NOMO-1 (cell line): ENCODE results near the gene EMD.

Source experiments
- DNase-seq, 2 experiments: peaks; one replicate each; lab custom pipeline; 2025; ENCODE audit not compliant: unreplicated experiment in 2 of 2; lab: John Stamatoyannopoulos, UW

Gene EMD

DNA sequence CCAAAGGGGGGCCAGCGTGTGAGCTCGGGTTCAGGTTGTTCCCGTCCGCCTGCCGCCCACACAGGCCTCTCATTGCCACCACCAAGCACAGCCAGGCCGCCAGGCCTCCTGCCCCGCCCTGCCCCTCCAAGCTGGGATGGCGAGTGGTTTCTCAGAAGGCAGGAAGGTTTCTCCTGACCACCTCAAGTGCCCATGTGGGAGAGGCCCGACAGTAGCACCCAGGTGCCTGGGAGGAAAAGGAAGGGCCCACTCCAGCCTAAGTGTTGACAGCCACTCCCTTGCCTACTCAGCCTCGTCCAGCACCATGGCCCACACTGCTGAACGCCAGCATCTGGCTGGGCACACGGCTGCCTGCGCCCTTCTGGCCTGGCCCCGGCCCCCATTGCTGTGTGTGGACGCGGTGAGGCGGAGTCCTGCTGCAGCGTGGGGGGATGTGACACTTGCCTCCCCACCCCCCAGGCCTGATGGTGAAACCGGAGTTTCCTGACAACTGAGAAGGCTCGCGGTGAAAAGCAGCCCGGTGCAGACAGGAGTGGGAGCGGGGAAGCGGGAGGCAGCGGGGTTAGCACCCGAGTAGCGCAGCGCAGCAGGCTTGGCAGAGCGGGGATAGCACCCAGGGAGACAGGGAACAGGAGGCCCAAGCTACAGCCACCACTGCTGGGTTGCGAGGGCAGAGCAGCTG is 23.9 kb upstream of the EMD start:
- no peak for DNase-seq

DNA sequence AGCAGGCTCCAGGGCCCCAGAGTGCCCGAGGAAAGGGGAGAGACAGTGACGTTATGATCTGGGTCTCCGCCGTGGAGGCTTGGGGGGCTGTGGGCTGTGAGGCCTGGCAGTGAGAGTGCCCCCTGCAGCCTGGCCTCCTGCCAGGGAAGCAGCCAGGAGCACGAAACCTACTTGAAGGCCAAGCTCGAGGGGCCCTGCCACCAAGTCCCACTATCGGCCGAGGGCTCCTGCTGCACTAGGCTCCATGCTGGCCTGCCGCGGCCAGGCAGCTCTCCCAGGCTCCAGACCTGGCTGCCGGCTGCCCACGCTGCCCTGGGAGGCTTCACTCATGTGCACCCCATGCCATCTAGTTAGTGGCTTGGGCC is 23.3 kb upstream of the EMD start:
- no peak for DNase-seq

DNA sequence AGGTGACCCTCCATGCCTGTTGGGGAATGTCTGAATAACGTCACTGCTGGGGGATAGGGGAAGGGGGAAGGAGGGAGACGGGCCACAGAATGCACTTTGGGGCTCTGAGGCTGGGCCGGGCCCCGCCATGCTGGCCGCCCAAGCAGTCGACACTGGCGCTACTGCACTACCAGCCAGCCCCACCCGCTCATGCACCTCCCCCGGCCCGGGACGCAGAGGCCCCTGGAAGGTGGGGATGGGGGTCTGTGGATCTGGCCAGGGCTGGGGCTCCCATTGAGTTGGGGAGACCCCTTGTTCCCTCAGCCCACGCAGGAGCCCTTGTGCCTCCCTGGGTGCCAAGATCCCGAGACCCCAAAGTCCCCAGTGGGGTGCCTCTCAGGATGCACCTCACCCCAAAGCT is 22.5 kb upstream of the EMD start:
- DNase-seq: no peak

DNA sequence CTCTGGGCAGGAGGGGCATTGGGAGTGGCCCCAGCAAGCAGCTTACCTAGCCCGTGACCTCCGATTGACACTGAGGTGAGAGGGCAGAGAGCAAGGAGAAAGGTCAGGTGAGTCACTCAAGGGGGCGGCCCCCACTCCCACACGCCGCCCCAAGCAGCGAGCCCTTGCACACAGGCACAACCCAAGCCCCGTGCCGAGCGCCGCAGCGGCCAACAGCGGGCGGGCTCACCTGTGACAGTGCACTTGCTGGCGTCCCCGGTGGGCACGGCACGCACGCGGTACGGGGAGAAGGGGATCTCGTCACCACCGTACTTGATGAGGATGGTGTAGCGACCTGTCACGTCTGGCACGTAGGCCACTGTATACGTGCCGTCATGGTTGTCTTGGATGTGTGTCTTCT is 21.9 kb upstream of the EMD start:
- DNase-seq: no peak

DNA sequence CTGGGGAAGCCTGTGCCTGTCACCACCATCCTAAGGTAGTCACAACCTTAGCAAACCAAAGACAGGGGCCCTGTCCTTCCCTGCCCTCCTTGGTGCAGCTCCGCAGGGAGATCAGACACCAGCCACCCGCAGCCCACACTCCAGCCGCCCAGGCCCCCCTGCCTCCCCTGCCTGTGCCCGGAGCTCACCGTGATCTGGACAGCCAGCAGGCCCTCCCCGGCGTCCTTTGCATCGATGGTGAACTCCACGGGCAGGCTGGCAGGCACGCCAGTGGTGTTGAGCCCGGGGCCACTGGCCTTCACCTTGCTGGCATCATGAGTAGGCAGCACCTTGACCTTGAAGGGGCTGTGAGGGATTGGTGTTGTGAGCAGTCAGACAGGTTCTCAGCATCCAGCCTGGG is 21.1 kb upstream of the EMD start:
- DNase-seq: no peak

DNA sequence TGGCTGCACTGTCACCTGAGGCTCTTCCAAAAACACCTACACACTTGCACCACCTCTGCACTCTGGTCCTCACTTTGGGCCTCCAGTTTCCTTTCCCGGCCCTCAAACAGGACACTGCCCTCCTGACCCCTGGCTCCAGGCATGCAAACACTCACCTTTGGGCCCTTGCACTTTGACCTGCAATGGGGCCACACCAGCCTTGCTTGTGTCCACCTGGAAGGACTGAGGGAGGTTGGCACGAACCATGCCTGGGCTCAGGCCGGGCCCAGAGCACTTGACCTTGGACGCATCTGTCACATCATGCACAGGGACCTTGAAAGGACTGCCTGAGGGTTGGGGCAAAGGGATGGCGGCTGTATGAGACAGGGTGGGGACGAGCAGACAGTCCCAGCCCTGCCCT is 20.3 kb upstream of the EMD start:
- no peak for DNase-seq

DNA sequence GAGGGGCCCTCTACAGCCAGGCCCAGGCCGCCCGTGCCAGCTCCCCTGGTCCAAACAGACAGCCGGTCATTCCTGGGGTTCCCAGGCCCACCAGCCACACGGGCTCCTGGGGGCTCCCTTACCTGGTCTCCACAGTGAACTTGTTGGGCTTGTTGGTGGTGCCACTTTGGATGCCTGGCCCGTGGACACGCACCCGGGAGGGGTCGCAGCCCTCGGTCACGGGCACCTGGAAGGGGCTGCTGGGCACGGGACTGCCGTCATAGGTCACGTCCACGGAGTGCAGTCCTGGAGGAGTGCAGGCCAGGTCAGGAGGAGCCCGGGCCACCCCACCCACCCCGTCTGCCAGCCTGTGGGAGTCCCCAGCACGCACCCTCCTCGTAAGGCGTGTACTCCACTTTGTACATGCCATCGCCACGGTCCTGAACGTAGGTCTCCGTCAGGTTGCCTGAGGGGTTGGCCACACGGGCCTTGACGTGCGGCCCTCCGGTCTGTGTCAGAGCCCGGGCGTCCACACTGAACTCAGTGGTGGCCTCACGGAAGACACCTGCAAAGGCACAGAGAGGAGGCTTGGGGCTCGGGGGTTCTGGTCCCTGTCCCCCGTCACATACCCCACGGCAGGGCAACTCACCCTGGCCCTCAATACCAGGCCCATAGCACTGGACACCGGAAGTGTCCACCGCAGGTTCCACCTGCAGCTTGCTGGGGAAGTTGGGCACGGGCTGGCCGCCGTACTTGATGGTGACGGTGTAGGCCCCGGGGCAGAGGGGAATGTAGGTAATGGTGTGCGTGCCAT is 19.5 kb upstream of the EMD start:
- no peak for DNase-seq

DNA sequence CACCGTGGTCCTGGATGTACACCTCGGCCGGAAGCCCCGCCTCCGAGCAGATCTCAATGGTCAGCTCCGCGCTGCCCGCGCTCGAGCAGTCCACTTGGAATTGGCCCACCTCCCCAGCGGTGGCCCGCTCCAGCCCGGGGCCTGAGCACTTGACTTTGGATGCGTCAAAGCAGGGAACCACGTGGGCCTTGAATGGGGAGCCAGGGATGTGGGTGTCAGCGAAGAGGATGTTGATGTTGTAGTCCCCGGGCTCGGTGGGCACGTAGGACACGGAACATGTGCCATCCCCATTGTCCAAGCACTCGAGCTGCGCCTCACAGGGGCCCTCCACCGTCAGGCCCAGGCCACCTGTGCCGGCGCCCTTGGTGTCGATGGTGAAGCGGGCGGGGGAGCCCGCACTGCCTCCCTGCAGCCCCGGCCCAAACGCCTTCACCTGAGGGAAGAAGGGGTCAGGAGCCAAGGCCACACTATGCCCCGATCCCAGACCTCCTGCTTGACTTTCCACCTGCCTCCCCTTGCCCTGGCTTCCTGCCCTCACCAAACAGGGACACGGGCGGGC is 18.9 kb upstream of the EMD start:
- no peak for DNase-seq

DNA sequence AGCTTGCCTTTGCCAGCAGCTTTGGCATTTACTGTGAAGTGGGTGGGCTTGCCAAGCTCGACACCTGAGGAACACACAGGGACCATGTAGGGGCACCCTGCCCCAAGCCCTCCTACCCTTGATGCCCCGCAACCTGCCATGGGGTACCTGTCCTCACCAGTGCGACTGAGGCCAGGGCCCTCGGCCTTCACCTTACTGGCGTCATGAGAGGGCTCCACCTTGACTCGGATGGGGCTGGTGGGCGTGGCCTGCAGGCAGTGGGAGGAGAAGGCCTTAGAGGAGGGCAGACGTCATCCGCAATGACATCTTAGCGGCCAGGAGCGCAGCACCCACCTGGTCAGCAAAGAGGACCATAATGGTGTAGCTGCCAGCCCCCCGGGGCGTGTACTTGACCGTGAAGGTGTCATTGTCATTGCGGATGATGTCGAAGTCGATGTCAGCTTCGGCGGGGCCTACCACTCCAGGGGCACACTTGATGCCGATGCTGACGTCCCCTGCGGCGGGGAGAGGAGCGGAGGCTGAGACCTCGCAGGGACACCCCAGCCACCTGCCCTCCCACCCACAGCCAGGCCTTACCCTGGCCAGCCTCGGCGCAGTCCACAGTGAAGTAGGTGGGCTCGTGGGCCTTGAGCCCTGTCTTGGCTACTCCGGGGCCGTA is 16.9 kb upstream of the EMD start:
- no peak for DNase-seq

DNA sequence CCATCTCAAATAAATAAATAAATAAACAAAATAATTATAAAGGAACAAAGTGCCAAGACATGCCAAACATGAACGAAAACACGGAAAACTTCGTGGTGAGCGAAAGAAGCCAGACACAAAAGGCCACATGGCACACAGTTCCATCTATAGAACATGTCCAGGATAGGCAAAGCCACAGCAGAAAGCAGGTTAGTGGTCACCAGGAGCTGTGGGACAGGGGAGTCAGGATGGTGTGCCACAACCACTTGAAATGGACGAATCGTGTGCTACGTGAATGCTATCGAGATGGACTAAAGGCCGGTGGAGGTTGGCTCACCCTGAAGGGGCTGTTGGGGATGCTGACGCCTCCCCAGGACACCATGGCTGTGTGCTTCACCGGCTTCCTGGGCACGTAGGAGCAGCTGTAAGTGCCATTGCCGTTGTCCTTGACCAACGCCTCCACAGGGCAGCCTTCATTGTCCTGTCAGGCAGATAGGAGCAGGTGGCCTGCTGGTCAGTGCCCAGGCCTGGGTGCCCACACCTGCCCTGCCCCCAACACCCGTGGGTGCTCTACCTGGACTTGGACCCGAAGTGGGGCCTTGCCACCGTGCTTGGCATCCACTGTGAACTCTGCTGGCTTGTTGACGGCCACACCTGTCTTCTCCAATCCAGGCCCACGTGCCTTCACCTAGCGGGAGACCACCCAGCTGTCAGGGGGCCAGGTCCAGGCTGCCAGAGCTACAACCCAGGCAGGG is 15.2 kb upstream of the EMD start:
- no peak for DNase-seq

DNA sequence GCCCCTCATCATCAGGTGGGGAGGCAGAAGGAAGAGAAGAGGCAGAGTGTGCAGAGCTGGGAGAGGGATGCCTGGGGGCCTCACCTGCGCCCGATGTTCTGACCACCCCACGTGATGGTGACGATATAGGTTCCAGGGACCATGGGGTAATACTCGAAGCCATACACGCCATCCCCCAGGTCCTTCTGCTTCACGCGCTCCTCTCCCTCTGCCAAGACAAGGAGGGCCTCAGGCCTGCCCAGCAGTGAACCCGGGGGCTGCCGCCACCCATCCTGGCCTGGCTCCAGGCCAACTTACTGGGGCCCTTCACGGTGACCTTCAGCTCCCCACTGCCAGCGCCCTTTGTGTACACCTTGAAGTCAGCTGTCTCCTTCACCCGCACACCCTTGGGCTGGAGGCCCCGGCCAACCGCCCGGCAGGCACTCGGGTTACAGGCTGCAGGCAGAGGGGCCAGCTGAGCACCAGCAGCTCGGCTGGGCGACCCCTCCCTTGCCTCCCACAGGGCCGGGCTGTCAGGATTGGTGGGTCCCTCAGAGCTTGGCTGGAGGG is 14.0 kb upstream of the EMD start:
- DNase-seq: no peak

DNA sequence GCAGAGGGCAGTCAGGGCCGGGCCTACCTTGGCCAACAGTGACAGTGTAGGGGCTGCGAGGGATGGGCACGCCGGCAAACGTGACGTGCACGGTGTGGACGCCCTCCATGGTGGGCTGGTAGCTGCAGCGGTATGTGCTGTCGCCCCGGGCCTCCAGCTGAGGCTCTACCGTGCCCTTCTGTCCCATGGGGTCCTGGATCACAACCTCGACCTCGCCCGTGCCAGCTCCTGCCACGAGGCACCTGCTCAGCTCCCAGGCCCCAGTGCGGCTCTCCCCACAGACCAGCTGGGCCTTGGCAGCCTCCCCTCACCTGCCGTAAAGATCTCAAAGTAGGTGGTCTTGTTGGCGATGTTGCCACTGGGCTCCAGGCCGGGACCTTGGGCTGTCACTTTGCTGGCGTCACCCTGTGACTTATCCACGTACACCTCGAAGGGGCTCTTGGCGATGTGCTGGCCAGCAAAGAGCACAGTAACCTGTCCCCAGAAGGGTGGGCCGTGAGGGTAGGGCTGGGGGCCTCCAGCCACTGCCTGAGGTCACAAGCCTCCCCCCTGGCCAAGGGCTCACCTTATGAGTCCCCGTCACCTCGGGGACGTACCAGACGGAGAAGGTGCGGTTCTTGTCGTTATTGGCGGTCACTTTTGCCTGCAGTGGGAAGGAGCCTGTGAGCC is 13.0 kb upstream of the EMD start:
- no peak for DNase-seq

DNA sequence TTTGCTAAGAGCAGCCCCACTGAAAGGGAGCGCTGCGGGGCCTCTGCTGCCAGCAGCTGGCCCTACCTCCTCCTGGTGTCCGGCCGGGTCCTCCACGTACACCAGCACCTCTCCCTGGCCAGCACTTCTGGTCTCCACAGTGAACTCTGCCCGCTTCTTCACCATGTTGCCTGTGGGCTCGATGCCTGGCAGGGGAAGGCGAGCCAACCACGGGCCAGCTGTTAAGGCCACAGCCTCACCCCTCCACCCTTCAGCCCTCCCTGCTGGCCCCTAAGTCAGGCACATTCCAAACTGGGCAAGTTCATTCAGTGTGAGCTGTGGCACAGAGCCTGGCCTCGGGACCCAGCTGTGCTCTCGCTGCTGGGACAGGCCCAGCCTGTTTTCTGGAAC is 12.4 kb upstream of the EMD start:
- DNase-seq: no peak

DNA sequence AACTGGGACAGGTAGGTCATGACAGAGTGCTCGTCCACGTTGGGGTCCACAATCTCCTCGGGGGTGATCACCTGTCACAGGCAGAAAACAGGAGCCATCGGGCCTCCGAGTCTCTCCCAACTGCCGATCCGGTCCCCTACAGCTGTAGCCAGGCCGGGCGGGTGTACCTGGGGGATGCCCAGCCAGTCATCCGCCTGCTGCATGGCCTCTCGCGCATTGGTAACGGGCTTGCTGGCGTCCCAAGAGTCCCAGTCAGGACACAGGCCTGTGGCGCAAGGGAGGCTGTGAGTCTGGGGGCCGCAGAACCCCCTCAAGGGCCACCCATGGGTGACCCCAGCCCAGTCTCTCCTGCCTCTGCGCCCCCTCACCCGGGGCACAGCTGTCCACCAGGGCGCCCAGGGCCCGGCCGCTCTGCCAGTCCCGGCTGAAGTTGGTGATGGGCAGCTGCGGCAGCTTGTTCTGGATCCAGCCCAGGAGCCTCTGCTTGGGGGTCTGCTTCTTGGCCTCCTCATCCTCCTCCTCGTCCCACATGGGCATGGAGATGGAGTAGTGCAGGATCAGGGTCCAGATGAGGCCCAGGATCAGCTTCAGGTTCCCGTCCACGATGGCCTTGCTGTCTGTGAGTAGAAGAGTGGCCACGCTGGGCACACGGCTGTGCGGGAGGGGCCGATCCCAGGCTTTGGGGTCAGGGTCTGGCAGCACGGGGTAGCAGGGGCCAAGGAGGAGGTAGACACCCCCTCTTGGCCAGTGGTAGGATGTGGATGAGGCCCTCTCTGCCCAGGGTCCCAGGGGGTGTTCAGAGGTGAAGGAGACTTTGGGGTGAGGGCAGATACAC is 11.4 kb upstream of the EMD start:
- DNase-seq: no peak

DNA sequence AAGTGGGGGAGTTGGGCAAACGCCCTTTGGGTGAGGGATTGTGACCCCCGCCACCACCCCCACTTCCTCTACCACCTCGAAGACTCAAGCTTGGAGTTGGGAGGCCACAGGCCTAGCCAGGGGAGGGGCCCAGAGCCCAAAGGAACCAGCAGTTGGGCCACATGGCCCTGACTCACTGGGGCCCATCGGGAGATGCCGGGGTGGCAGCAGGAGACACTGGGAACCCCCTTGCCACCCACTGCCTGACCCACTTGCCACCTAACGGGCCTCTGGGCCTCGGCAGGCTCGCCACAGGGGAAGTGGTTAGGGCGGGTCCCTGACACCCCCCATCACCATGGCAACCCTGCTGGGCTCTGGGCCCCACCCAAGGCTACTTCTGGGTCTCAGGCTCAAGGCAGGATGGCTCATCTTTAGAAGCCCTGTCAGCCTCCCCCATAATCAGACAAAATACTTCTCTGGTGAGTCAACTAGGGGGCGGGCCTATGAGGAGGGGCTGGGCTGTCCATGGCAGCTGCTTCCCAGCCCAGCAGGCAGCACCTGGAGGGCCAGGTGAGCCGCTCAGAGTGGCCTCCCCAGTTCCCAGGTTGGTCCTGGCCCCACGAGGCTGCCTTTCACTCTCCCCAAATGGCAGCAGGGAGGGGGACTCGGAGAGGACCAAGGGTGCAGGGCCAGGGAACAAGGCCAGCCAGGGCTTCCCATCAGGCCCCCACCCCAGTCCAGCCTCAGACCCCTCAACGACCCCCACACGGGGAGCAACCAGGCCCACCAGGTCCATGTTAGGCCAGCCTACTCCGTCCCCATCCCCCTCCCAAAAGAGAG is 10.3 kb upstream of the EMD start:
- DNase-seq: peak; percentile 83 to 93

DNA sequence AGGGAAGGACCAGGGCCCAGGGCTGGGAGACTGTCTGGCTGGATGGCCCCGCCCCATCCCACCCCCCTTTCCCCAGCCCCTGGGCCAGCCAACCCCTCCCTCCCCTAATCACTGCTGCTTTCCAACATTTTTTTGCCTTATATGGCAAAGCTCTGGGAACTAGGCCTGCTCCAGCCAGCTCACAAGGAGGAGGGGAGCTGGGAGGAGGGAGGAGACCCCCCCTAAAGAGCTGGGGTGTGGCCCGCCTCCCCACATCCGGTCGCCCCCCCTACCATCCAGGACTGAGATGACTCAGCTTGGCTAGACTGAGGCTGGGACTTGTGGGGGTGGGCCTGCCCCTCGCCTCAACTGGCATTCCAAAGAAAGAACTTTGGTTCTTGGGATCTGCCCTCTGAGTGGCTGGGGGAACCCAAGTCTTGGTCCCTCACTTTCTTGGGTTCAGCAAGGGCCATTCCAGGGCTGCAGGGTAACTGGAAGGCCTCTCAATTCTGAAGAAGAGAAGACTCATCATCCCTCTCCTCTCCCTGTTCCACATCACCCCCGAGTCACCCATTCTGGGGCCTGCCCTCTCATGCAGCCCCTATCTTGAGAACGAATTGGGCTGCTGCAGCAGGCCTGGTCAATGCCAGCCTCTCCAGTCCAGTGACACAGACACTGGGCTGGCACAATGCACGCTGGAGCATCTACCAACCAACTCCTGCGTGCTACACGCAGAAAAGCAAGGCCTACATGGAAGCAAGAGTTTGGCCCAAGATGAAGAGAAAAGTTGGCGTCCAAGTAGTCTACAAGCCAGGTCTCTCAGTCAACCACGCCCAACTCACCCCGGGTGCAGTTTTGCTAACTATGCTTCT is 9.4 kb upstream of the EMD start:
- DNase-seq: peak; percentile 26 to 56

DNA sequence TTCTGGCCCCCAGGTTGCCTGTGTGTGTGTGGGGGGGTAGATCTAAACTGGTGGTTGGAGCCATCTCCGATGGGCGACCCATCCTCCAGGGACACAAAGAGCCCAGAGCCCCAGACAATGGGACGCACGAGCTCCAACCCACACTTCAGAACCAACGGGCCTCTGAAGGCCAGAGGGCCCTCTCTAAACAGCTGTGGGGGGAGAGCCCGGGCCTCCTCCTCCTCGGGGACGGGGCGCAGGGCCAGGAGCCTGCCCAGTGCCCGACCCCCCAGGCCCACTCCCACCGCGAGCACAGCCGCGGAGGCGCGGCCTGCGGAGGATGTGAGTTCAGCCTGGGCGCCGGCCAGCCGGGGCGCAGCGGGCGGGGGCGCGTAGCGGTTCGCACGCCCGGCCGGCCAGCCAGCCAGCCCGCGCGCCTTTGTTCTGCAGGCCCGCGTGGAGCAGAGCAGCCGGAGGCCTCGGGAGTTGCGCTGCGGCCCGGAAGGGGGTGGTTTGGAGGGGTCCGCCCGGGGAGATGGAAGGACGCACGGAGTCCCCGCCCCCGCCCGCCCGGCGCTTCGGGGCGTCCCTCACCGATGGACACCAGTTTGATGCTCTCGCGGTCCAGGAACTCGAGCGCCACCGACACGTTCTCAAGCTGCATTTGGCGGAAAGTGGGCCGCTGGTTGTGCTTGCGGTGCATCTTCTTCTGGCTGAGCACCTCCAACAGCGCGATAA is 8.6 kb upstream of the EMD start:
- DNase-seq: no peak
